ENCODE results near the gene FKBP1C. TPM values are rescaled to one million over a fixed set of nuclear protein-coding genes. Genes with fewer than 3 reads are reported as not detected.

Gene FKBP1C
- total RNA-seq, 1 experiment from 2014 or later, result 0.23 TPM

- Mint-ChIP-seq H3K27me3 (ENCODE audit: insufficient read depth, unreplicated experiment) (no peaks in the 10 kb centered on the region), H3K9me3 (ENCODE audit: unreplicated experiment) (peaks cover 7% of the 10 kb centered on the region), H3K4me1 (ENCODE audit: insufficient read depth, unreplicated experiment) (peaks cover 5% of the 10 kb centered on the region), H3K4me3 (ENCODE audit: unreplicated experiment) (no peak overlapping the region), H3K36me3 (ENCODE audit: insufficient read depth, unreplicated experiment) (no peaks in the 10 kb centered on the region), H3K27ac (ENCODE audit: low read depth, unreplicated experiment) (no peak overlapping the region)
- TF ChIP-seq CTCF (IDR thresholded peaks at IDR 0.05; ENCODE audit: unreplicated experiment), result no peak
- no TSS peak for BruUV-seq (replicated peaks)
- POLR2A ChIA-PET, result no interaction called here
- no peak for DNase-seq (ENCODE audit: unreplicated experiment)
- CTCF ChIA-PET, result interaction anchor here (0.6 kb wide), 1 partner anchor 1538 kb away, joined by 3 read pairs; no protein-coding TSS in a partner anchor
- intact Hi-C loops (cut with micrococcal nuclease), result no loop called here
Measured at GRCh38 chr6:63249875-63250482, 38.7 kb downstream of the FKBP1C start.

- ChIA-PET POLR2A (no interaction called here), CTCF (interaction anchor here (0.9 kb wide), 1 partner anchor 13 kb away, joined by 3 read pairs; no protein-coding TSS in a partner anchor)
- Mint-ChIP-seq H3K9me3 (ENCODE audit: unreplicated experiment) (peaks cover 5% of the 10 kb centered on the region), H3K36me3 (ENCODE audit: insufficient read depth, unreplicated experiment) (no peaks in the 10 kb centered on the region), H3K27ac (ENCODE audit: low read depth, unreplicated experiment) (no peak overlapping the region), H3K4me3 (ENCODE audit: unreplicated experiment) (no peak overlapping the region), H3K4me1 (ENCODE audit: insufficient read depth, unreplicated experiment) (no peaks in the 10 kb centered on the region), H3K27me3 (ENCODE audit: insufficient read depth, unreplicated experiment) (no peaks in the 10 kb centered on the region)
- intact Hi-C loops (cut with micrococcal nuclease), result no loop called here
- no peak for TF ChIP-seq CTCF (IDR thresholded peaks at IDR 0.05; ENCODE audit: unreplicated experiment)
- DNase-seq (ENCODE audit: unreplicated experiment), result peak; percentile 7
- BruUV-seq (replicated peaks), result no TSS peak
Measured at GRCh38 chr6:63259153-63259552, 47.9 kb downstream of the FKBP1C start.

GRCh38 chr6:63261820-63262219 lies 50.6 kb downstream of the FKBP1C start:
- H3K4me1 Mint-ChIP-seq (ENCODE audit: insufficient read depth, unreplicated experiment), result no peaks in the 10 kb centered on the region
- no TSS peak for BruUV-seq (replicated peaks)
- no peak overlapping the region for H3K4me3 Mint-ChIP-seq (ENCODE audit: unreplicated experiment)
- H3K27ac Mint-ChIP-seq (ENCODE audit: low read depth, unreplicated experiment), result no peak overlapping the region
- no peaks in the 10 kb centered on the region for H3K36me3 Mint-ChIP-seq (ENCODE audit: insufficient read depth, unreplicated experiment)
- DNase-seq (ENCODE audit: unreplicated experiment), result no peak
- intact Hi-C loops (cut with micrococcal nuclease), result no loop called here
- no peaks in the 10 kb centered on the region for H3K9me3 Mint-ChIP-seq (ENCODE audit: unreplicated experiment)
- H3K27me3 Mint-ChIP-seq (ENCODE audit: insufficient read depth, unreplicated experiment), result no peaks in the 10 kb centered on the region
- POLR2A ChIA-PET, result no interaction called here
- CTCF ChIA-PET, result interaction anchor here (0.6 kb wide), 1 partner anchor 1461 kb away, joined by 3 read pairs; no protein-coding TSS in a partner anchor
- no peak for TF ChIP-seq CTCF (IDR thresholded peaks at IDR 0.05; ENCODE audit: unreplicated experiment)

Other genes starting within 250 kb of the FKBP1C start
- not detected in 2 replicates for gene LGSN, start 108.5 kb downstream of the FKBP1C start, total RNA-seq (2022)

All from MCF 10A (cell line).